HFFc6 (cell line): ENCODE measurements around the gene GAD2. TPM values are rescaled to one million over a fixed set of nuclear protein-coding genes. Genes with fewer than 3 reads are reported as not detected.
A peak's percentile ranks its signal among the peaks of the same experiment; 100 is the strongest.

ENCODE experiments used
- DNase-seq: peaks from one replicate; pipeline ENCODE4 v3.0.0-alpha.2; 2018
- H3K27ac Mint-ChIP-seq: 2 replicates; pipeline ENCODE4 v1.8.0; 2020; ENCODE audit warnings: mild to moderate bottlenecking, mixed read lengths
- H3K27me3 Mint-ChIP-seq: 2 replicates; pipeline ENCODE4 v1.8.0; 2021; ENCODE audit warnings: mild to moderate bottlenecking, moderate library complexity, mixed read lengths; ENCODE audit not compliant: insufficient read depth
- H3K36me3 Mint-ChIP-seq: 2 replicates; pipeline ENCODE4 v1.8.0; 2021; ENCODE audit warnings: low read depth, mixed read lengths
- H3K4me1 Mint-ChIP-seq: 2 replicates; pipeline ENCODE4 v1.8.0; 2020; ENCODE audit warnings: low read depth, mixed read lengths
- H3K4me3 Mint-ChIP-seq: 2 replicates; pipeline ENCODE4 v1.8.0; 2020; ENCODE audit warnings: mild to moderate bottlenecking, moderate library complexity, mixed read lengths
- H3K9me3 Mint-ChIP-seq: 2 replicates; pipeline ENCODE4 v1.8.0; 2020; ENCODE audit warnings: mild to moderate bottlenecking, mixed read lengths
- total RNA-seq, 6 experiments: library from RNA; stranded (reverse); fragmentation: NEBNext Ultra II Directional; extraction: Animal tissue kit (Norgen Biotek cat#: 25700); gene quantifications; 2 replicates in 1 of 6; 3 replicates in 5 of 6; pipeline ENCODE4 v1.2.3, GENCODE V29; 2021
- TF ChIP-seq, protein P1 (sequence below): fragments of 200-600 bp; sonication (generic); IDR thresholded peaks from 2 replicates; pipeline ENCODE4 v1.5.0; 2021; ENCODE audit warnings: antibody characterized with exemption, mild to moderate bottlenecking

Gene GAD2
- total RNA-seq, 6 experiments from 2014 or later = not detected

DNA sequence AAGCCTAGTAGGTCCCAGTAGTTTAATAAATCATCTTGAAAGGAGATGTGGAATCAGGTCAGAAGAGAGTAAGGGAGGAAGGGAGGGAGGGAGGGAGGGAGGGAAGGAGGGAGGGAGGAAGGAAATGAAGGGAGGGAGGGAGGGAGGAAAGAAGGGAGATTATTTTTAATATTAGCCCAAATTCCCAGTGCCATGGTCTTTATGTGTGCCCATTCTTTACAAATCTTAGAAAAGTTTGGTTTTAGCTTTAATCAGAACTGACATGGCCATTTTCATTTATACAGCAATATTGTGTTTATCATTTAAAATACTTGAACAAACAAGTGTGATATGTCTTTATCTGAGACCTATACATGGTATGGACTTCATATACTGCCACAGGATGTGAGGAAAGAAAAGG is 86.8 kb downstream of the GAD2 start:
- peaks cover 4% of the 10 kb centered on the region; the same call in 1 of the 2 replicates for H3K9me3 Mint-ChIP-seq
- H3K27me3 Mint-ChIP-seq = peaks cover 3% of the 10 kb centered on the region
- no peaks in the 10 kb centered on the region for H3K36me3 Mint-ChIP-seq
- no peak overlapping the region for H3K27ac Mint-ChIP-seq
- H3K4me3 Mint-ChIP-seq = no peak overlapping the region
- DNase-seq = no peak
- TF ChIP-seq, protein P1, sequence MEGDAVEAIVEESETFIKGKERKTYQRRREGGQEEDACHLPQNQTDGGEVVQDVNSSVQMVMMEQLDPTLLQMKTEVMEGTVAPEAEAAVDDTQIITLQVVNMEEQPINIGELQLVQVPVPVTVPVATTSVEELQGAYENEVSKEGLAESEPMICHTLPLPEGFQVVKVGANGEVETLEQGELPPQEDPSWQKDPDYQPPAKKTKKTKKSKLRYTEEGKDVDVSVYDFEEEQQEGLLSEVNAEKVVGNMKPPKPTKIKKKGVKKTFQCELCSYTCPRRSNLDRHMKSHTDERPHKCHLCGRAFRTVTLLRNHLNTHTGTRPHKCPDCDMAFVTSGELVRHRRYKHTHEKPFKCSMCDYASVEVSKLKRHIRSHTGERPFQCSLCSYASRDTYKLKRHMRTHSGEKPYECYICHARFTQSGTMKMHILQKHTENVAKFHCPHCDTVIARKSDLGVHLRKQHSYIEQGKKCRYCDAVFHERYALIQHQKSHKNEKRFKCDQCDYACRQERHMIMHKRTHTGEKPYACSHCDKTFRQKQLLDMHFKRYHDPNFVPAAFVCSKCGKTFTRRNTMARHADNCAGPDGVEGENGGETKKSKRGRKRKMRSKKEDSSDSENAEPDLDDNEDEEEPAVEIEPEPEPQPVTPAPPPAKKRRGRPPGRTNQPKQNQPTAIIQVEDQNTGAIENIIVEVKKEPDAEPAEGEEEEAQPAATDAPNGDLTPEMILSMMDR = no peak
- H3K4me1 Mint-ChIP-seq = no peaks in the 10 kb centered on the region

DNA sequence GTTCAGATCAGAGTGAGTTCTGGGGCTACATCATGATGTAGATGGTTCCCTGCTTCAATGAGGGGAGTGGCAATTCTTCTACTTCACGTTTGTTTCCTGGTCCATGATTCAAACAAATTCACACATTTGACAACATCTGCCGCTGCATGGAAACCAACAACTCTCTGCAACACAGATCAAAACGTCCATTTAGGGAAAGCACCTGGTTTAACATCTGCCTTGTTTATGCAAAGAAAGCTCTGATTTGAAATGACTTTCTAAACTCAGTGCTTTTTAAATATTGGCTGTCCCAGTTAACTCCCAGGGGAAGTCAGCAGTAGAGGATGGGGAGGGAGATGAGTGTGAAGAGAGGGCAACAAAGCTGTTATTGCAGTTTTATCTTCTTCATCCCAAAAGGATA is 93.8 kb downstream of the GAD2 start:
- Mint-ChIP-seq H3K27ac (no peak overlapping the region), H3K27me3 (peaks cover 8% of the 10 kb centered on the region), H3K4me1 (no peaks in the 10 kb centered on the region), H3K36me3 (no peaks in the 10 kb centered on the region), H3K9me3 (peaks cover 4% of the 10 kb centered on the region; the same call in 1 of the 2 replicates), H3K4me3 (no peak overlapping the region)
- DNase-seq = no peak
- TF ChIP-seq, protein P1 = no peak

DNA sequence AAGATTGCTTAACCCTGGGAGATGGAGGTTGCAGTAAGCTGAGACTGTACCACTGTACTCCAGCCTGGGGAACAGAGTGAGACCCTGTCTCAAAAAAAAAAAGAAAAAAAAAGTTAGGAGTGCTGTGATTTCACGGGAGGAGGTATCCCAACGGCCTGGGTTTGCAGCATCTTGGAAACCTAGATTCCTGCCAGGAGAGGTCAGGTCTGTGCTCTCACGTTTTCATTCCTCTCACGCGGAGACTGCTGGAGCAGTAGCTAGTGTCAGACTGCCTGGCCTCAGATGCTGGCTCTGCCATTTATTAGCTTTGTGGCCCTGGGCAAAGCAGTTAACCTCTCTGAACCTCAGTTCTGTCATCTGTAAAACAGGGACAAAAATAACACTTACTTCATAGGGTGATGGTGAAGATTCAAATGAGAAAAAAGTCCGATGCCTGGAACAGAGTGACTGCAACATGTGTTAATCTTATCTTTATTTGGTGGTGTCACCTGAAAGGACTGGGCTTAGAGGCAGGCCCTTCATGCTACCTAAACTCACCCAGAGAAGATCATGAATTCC is 94.9 kb downstream of the GAD2 start:
- Mint-ChIP-seq H3K27me3 (peaks cover 8% of the 10 kb centered on the region), H3K4me1 (no peaks in the 10 kb centered on the region), H3K36me3 (no peaks in the 10 kb centered on the region), H3K27ac (no peak overlapping the region), H3K4me3 (no peak overlapping the region), H3K9me3 (peaks cover 4% of the 10 kb centered on the region; the same call in 1 of the 2 replicates)
- TF ChIP-seq, protein P1 = 0 out of 2 replicates have a peak, but pooled peaks have one; percentile 10
- DNase-seq = no peak

DNA sequence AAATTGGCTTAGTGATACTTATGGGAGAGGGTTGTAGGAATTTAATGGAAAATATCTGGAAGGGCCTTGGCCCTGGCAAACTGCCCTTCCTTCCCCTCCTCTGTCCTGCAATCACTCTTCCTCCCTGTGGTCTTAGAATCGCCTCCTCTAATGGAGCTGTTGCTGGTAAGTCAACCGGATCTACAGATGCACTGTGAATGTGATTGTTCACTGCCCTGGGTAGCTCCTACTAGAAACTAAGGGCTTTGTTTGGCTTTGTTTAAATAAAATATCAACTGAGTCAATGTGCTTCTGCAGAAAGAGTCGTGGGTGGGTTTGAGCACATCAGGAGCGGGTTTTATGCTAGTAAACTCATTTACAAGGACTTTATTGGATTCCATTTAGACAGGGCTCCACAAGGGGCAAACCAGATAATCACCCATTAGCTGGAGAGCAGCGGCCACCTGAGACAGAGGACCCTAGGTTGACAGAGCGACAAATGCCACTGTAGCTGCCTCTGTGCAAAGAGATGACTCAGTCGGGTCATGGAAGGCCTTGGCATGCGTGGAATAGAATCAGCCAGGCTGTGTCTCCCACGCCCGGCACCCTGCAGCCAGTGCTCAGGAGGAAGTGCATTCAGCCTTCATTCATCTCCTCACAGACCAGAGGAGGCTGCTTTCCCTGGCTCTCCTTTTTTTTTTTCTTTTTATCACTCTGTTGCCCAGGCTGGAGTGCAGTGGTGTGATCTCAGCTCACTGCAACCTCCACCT is 97.9 kb downstream of the GAD2 start:
- TF ChIP-seq, protein P1 = no peak

DNA sequence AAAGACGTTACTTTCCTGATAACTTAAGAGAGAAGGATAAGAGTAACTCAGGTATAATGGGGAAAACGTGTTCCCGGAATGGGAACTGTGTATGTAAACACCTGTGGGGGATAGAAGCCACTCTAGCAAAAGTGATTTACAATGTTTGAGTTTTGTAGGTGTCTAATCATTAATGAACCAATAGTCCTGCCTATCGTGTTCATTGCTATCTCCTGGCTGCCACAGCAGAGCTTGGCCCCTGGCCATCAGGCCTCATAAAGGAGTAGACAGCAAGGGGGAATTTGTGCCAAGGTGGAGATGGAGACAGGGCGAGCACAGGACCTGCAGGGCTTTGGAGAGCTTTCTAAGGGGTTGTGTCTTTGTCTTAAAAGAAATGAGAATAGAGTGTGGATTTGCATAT is 102.1 kb downstream of the GAD2 start:
- no peaks in the 10 kb centered on the region for H3K4me1 Mint-ChIP-seq
- H3K27ac Mint-ChIP-seq = no peak overlapping the region
- no peaks in the 10 kb centered on the region; the same call in 1 of the 2 replicates for H3K9me3 Mint-ChIP-seq
- H3K36me3 Mint-ChIP-seq = no peaks in the 10 kb centered on the region
- H3K27me3 Mint-ChIP-seq = peaks cover 1% of the 10 kb centered on the region
- DNase-seq = no peak
- H3K4me3 Mint-ChIP-seq = no peak overlapping the region
- TF ChIP-seq, protein P1 = no peak

More for the DNA sequence above, 97.9 kb downstream of the GAD2 start:
- Mint-ChIP-seq H3K4me3 (no peak overlapping the region), H3K36me3 (no peaks in the 10 kb centered on the region), H3K27me3 (peaks cover 2% of the 10 kb centered on the region; the same call in 1 of the 2 replicates), H3K4me1 (no peaks in the 10 kb centered on the region), H3K27ac (no peak overlapping the region), H3K9me3 (no peaks in the 10 kb centered on the region; the same call in 1 of the 2 replicates)
- DNase-seq = no peak
